Ectodermal cell (in vitro differentiated cells): ENCODE results near the gene C1orf115.
"Not testable (repeated sequence)": the region's sequence is repeated elsewhere in the genome, so short reads cannot be mapped to it uniquely, and the experiment has no call there.

Source experiments
- H3K27ac ChIP-seq: 2 replicates; pipeline ENCODE4 v1.7.0; 2013; ENCODE audit warnings: mild to moderate bottlenecking, low read depth, low read length; ENCODE audit not compliant: insufficient read depth, poor library complexity, severe bottlenecking
- H3K27me3 ChIP-seq: 2 replicates; pipeline ENCODE4 v1.7.0; 2013; ENCODE audit warnings: mild to moderate bottlenecking, low read length; ENCODE audit not compliant: insufficient read depth, control insufficient read depth, poor library complexity, severe bottlenecking
- H3K36me3 ChIP-seq: one replicate; pipeline ENCODE4 v1.7.0; 2013; ENCODE audit warnings: low read length; ENCODE audit not compliant: control insufficient read depth, insufficient read depth
- H3K4me1 ChIP-seq: one replicate; pipeline ENCODE4 v1.7.0; 2013; ENCODE audit warnings: low read length; ENCODE audit not compliant: control insufficient read depth, insufficient read depth
- H3K4me3 ChIP-seq: 2 replicates; pipeline ENCODE4 v1.7.0; 2013; ENCODE audit warnings: low read depth, low read length, control low read depth; ENCODE audit not compliant: insufficient read depth
- H3K9me3 ChIP-seq: 2 replicates; pipeline ENCODE4 v1.7.0; 2013; ENCODE audit warnings: mild to moderate bottlenecking, low read length, moderate library complexity; ENCODE audit not compliant: control insufficient read depth
- WGBS, 2 experiments: methylation state at CpG; one replicate each; pipeline ENCODE4 v1.1.7; 2013; ENCODE audit warnings: missing lambda C conversion rate in 2 of 2; 5-methylcytosine and 5-hydroxymethylcytosine counted together

Gene C1orf115

GRCh38 chr1:220702733-220703270, 12.6 kb downstream of the C1orf115 start:
- Histone ChIP-seq H3K9me3 (no peaks in the 10 kb centered on the region), H3K27me3 (no peaks in the 10 kb centered on the region), H3K4me3 (no peak overlapping the region), H3K27ac (no peak overlapping the region), H3K4me1 (no peaks in the 10 kb centered on the region), H3K36me3 (no peaks in the 10 kb centered on the region)
- 69 to 70% methylated on average over 5 of the region's 5 CpGs for WGBS, 2 experiments

- Histone ChIP-seq H3K9me3 (no peaks in the 10 kb centered on the region), H3K4me1 (no peaks in the 10 kb centered on the region), H3K4me3 (no peak overlapping the region), H3K27me3 (no peaks in the 10 kb centered on the region), H3K27ac (no peak overlapping the region), H3K36me3 (no peaks in the 10 kb centered on the region)
- WGBS, 2 experiments = 80 to 84% methylated on average over 4 of the region's 4 CpGs
Measured at GRCh38 chr1:220703305-220703704, 13.1 kb downstream of the C1orf115 start.

GRCh38 chr1:220705782-220706181, 15.6 kb downstream of the C1orf115 start:
- Histone ChIP-seq H3K27me3 (no peaks in the 10 kb centered on the region), H3K4me3 (no peak overlapping the region), H3K36me3 (no peaks in the 10 kb centered on the region), H3K27ac (no peak overlapping the region), H3K4me1 (no peaks in the 10 kb centered on the region), H3K9me3 (no peaks in the 10 kb centered on the region)
- 91 to 97% methylated on average over 7 of the region's 7 CpGs for WGBS, 2 experiments

- Histone ChIP-seq H3K27ac (no peak overlapping the region), H3K4me3 (no peak overlapping the region), H3K27me3 (no peaks in the 10 kb centered on the region), H3K4me1 (no peaks in the 10 kb centered on the region), H3K36me3 (no peaks in the 10 kb centered on the region), H3K9me3 (no peaks in the 10 kb centered on the region)
- WGBS, 2 experiments = 85 to 88% methylated on average over 9 of the region's 9 CpGs
Measured at GRCh38 chr1:220706480-220706879, 16.3 kb downstream of the C1orf115 start.

- Histone ChIP-seq H3K36me3 (no peaks in the 10 kb centered on the region), H3K9me3 (no peaks in the 10 kb centered on the region), H3K4me3 (no peak overlapping the region), H3K4me1 (no peaks in the 10 kb centered on the region), H3K27ac (no peak overlapping the region), H3K27me3 (no peaks in the 10 kb centered on the region)
- 92 to 96% methylated on average over 10 of the region's 10 CpGs for WGBS, 2 experiments
Measured at GRCh38 chr1:220707160-220707559, 17.0 kb downstream of the C1orf115 start.

- H3K36me3 ChIP-seq = no peaks in the 10 kb centered on the region
- H3K4me3 ChIP-seq = no peak overlapping the region
- no peaks in the 10 kb centered on the region for H3K4me1 ChIP-seq
- H3K27ac ChIP-seq = no peak overlapping the region
- no peaks in the 10 kb centered on the region for H3K27me3 ChIP-seq
- no peaks in the 10 kb centered on the region for H3K9me3 ChIP-seq
- WGBS, 2 experiments = 90 to 97% methylated on average over 4 of the region's 4 CpGs
Measured at GRCh38 chr1:220708244-220708643, 18.1 kb downstream of the C1orf115 start.

GRCh38 chr1:220708936-220709801, 19.0 kb downstream of the C1orf115 start:
- Histone ChIP-seq H3K36me3 (no peaks in the 10 kb centered on the region), H3K27me3 (no peaks in the 10 kb centered on the region), H3K27ac (no peak overlapping the region), H3K4me3 (no peak overlapping the region), H3K9me3 (no peaks in the 10 kb centered on the region), H3K4me1 (no peaks in the 10 kb centered on the region)
- 84% methylated on average over 8 to 9 of the region's 9 CpGs for WGBS, 2 experiments

GRCh38 chr1:220710333-220710732, 20.2 kb downstream of the C1orf115 start:
- no peak overlapping the region for H3K27ac ChIP-seq
- H3K4me1 ChIP-seq = no peaks in the 10 kb centered on the region
- H3K36me3 ChIP-seq = no peaks in the 10 kb centered on the region
- 82 to 86% methylated on average over 4 of the region's 4 CpGs for WGBS, 2 experiments
- no peaks in the 10 kb centered on the region for H3K27me3 ChIP-seq
- no peak overlapping the region for H3K4me3 ChIP-seq
- no peaks in the 10 kb centered on the region for H3K9me3 ChIP-seq

GRCh38 chr1:220711056-220711809, 21.1 kb downstream of the C1orf115 start:
- 88 to 93% methylated on average over 9 of the region's 9 CpGs for WGBS, 2 experiments

GRCh38 chr1:220715986-220716385, 25.8 kb downstream of the C1orf115 start:
- H3K36me3 ChIP-seq, H3K27ac ChIP-seq, H3K4me1 ChIP-seq, H3K4me3 ChIP-seq, H3K27me3 ChIP-seq, H3K9me3 ChIP-seq: not testable (repeated sequence)
- WGBS, 2 experiments = 96 to 99% methylated on average over 4 to 5 of the region's 5 CpGs

More at GRCh38 chr1:220711056-220711809, 21.1 kb downstream of the C1orf115 start:
- H3K9me3 ChIP-seq = peaks cover 5% of the 10 kb centered on the region
- H3K27ac ChIP-seq = no peak overlapping the region
- no peaks in the 10 kb centered on the region for H3K36me3 ChIP-seq
- H3K4me3 ChIP-seq = no peak overlapping the region
- no peaks in the 10 kb centered on the region for H3K4me1 ChIP-seq
- no peaks in the 10 kb centered on the region for H3K27me3 ChIP-seq
